GM23338 (cell line): ENCODE measurements around the gene GPATCH3. TPM values are rescaled to one million over a fixed set of nuclear protein-coding genes. Genes with fewer than 3 reads are reported as not detected.

Source experiments
- ATAC-seq: fragments of 200-7000 bp; cut with Tn5 transposase; 3 replicates; pipeline ENCODE4 v1.9.1; 2020
- DNase-seq: peaks from one replicate; pipeline ENCODE4 v3.0.0-alpha.2; 2015; ENCODE audit warnings: low spot score
- H2AFZ ChIP-seq: fragments of 200-600 bp; sonication (generic); 2 replicates; pipeline ENCODE4 v1.8.0; 2016; ENCODE audit warnings: antibody characterized with exemption, mild to moderate bottlenecking, moderate library complexity
- H3F3A ChIP-seq: fragments of 200-600 bp; sonication (generic); replicated peaks from 2 replicates; pipeline ENCODE4 v1.8.0; 2017; ENCODE audit warnings: antibody characterized with exemption, mixed run types, low read depth
- H3K27ac ChIP-seq: fragments of 200-600 bp; sonication (generic); 2 replicates; pipeline ENCODE4 v1.6.1; 2016; ENCODE audit warnings: low read depth
- H3K27me3 ChIP-seq: fragments of 200-600 bp; sonication (generic); 2 replicates; pipeline ENCODE4 v1.8.0; 2016; ENCODE audit warnings: mild to moderate bottlenecking, mixed run types, moderate library complexity; ENCODE audit not compliant: insufficient read depth
- H3K36me3 ChIP-seq: fragments of 200-600 bp; sonication (generic); 2 replicates; pipeline ENCODE4 v1.8.0; 2016; ENCODE audit warnings: mild to moderate bottlenecking; ENCODE audit not compliant: insufficient read depth
- H3K4me1 ChIP-seq: fragments of 200-600 bp; sonication (generic); 2 replicates; pipeline ENCODE4 v1.8.0; 2016; ENCODE audit warnings: mild to moderate bottlenecking, moderate library complexity; ENCODE audit not compliant: insufficient read depth
- H3K4me2 ChIP-seq: fragments of 200-600 bp; sonication (generic); 2 replicates; pipeline ENCODE4 v1.7.1; 2017; ENCODE audit warnings: mixed run types
- H3K4me3 ChIP-seq: fragments of 200-600 bp; sonication (generic); 2 replicates; pipeline ENCODE4 v1.6.1; 2016; ENCODE audit warnings: mixed run types
- H3K79me2 ChIP-seq: fragments of 200-600 bp; sonication (generic); replicated peaks from 2 replicates; pipeline ENCODE4 v1.8.0; 2017; ENCODE audit warnings: mild to moderate bottlenecking; ENCODE audit not compliant: insufficient read depth
- H3K9me2 ChIP-seq: fragments of 200-600 bp; sonication (generic); 2 replicates; pipeline ENCODE4 v1.8.0; 2017; ENCODE audit not compliant: insufficient read depth
- H4K20me1 ChIP-seq: fragments of 200-600 bp; sonication (generic); replicated peaks from 2 replicates; pipeline ENCODE4 v1.8.0; 2017; ENCODE audit warnings: mild to moderate bottlenecking; ENCODE audit not compliant: insufficient read depth
- H3K27ac Mint-ChIP-seq: 2 replicates; pipeline ENCODE4 v1.8.0; 2020; ENCODE audit warnings: inconsistent platforms, mild to moderate bottlenecking, moderate library complexity, mixed read lengths
- H3K27me3 Mint-ChIP-seq: 3 replicates; pipeline ENCODE4 v1.8.0; 2022; ENCODE audit warnings: low read depth, mild to moderate bottlenecking, moderate library complexity, mixed read lengths, inconsistent platforms; ENCODE audit not compliant: insufficient read depth, poor library complexity
- H3K36me3 Mint-ChIP-seq: 3 replicates; pipeline ENCODE4 v1.8.0; 2021; ENCODE audit warnings: low read depth, mild to moderate bottlenecking, inconsistent platforms, moderate library complexity, mixed read lengths
- H3K4me1 Mint-ChIP-seq: 3 replicates; pipeline ENCODE4 v1.8.0; 2020; ENCODE audit warnings: mild to moderate bottlenecking, inconsistent platforms, mixed read lengths
- H3K4me3 Mint-ChIP-seq: 3 replicates; pipeline ENCODE4 v1.8.0; 2021; ENCODE audit warnings: moderate library complexity, mild to moderate bottlenecking, inconsistent platforms, mixed read lengths
- H3K9me3 Mint-ChIP-seq: 3 replicates; pipeline ENCODE4 v1.8.0; 2020; ENCODE audit warnings: moderate library complexity, mild to moderate bottlenecking, inconsistent platforms, mixed read lengths
- CREB1 ChIP-seq: fragments of 250-450 bp; sonication (Bioruptor Pico); IDR thresholded peaks from 2 replicates; pipeline ENCODE4 v1.5.0; 2020; ENCODE audit warnings: low read depth, mild to moderate bottlenecking, moderate library complexity
- EZH2 ChIP-seq: fragments of 200-600 bp; sonication (generic); IDR thresholded peaks from one replicate; pipeline ENCODE4 v1.8.0; 2017; ENCODE audit warnings: antibody characterized with exemption, mild to moderate bottlenecking, low read depth; ENCODE audit not compliant: unreplicated experiment
- JUNB ChIP-seq: IDR thresholded peaks from one replicate; pipeline ENCODE4 v1.6.1; 2016; ENCODE audit warnings: antibody characterized with exemption; ENCODE audit not compliant: unreplicated experiment
- STAT1 ChIP-seq: IDR thresholded peaks from one replicate; pipeline ENCODE4 v1.6.1; 2016; ENCODE audit warnings: antibody characterized with exemption; ENCODE audit not compliant: unreplicated experiment
- ZNF114 ChIP-seq: fragments of 250-450 bp; sonication (Bioruptor Pico); IDR thresholded peaks from 2 replicates; pipeline ENCODE4 v1.5.0; 2020; ENCODE audit warnings: mild to moderate bottlenecking, moderate library complexity
- ZNF331 ChIP-seq: fragments of 250-450 bp; sonication (Bioruptor Pico); IDR thresholded peaks from 2 replicates; pipeline ENCODE4 v1.5.0; 2020; ENCODE audit warnings: low read depth, mild to moderate bottlenecking, moderate library complexity
- polyA plus RNA-seq: library from polyadenylated mRNA; unstranded; fragments of >200 nt; fragmentation: Nextera tagmentation; extraction: Ambion mirVana; gene quantifications from 2 replicates; pipeline ENCODE4 v1.2.1, GENCODE V29; 2016
- total RNA-seq: library from RNA; depleted of rRNA; stranded (reverse); fragments of >200 nt; shearing (Covaris generic); gene quantifications from 2 replicates; pipeline ENCODE4 v1.2.3, GENCODE V29; 2014
- TF ChIP-seq, protein P1 (sequence below), 2 experiments: fragments of 200-600 bp in 1 of 2; sonication (generic) in 1 of 2; conservative IDR thresholded peaks; 2 replicates each; pipeline versions ENCODE4 v1.5.1 to v1.6.1; 2016 to 2017; ENCODE audit warnings: antibody characterized with exemption in 2 of 2, low read depth in 2 of 2, mild to moderate bottlenecking in 2 of 2, moderate library complexity in 1 of 2
- TF ChIP-seq, protein P2 (sequence below): IDR thresholded peaks from one replicate; pipeline ENCODE4 v1.6.1; 2018; ENCODE audit warnings: antibody characterized with exemption; ENCODE audit not compliant: unreplicated experiment
- TF ChIP-seq, protein P3 (sequence below): IDR thresholded peaks from 2 replicates; pipeline ENCODE4 v1.6.1; 2016; ENCODE audit warnings: antibody characterized with exemption

Gene GPATCH3
- total and polyA plus RNA-seq, 2 experiments from 2014 or later = 10.5 to 13.0 TPM

DNA sequence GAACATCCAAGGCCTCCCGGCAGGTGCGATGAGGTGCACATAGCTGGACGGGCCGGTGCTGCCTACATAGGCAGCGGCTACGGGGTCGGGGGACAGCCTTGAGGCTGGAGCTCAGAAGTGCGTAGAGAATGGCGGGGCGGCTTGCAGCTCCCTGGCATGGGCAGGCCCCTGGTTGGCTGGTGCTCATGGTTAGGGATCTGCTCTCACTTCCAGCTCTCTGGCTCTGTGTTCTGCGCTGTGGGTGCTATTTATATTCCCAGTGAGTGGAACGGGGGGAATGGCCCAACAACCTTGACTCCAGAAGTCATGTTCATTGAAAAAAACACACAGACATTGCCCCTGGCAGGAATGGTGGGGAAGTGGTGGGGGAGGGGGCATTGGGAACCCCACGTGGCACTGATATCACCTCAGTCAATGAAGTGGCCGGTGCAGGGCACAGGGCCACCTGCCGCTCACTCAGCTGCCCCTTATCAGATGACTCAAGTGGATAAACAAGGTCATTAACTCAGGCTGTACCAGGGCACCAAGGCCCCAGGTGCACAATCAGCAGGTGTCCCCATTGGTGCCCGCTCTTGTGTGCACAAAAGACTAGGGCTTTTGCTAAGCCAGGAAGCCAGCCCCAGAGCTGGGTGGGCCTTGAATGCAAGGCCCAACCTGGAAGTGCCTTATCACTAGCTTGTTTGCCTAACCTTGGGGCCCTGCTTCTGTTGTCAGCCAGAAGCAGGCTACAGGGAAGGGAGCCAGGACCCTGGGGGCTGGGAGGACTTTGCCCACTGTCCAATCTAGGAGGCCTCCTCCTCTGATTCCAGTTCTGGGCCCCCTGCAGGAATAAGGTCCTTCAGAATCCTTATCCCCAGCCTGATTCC lies 13.7 kb upstream of the GPATCH3 start, which contains the start of gene NR0B2:
Gene NR0B2 (minus strand): TSS at position 222 of the 866 bp plus-strand sequence. CDS start 35 bp downstream, at position 187.
- Mint-ChIP-seq H3K27ac (no peak within 1 kb of the TSS), H3K4me1 (no peaks in the 10 kb centered on the region), H3K36me3 (no peaks in the 10 kb centered on the region), H3K9me3 (no peaks in the 10 kb centered on the region), H3K27me3 (peaks cover 12% of the 10 kb centered on the region), H3K4me3 (no peak within 1 kb of the TSS)
- Histone ChIP-seq H3K4me1 (no peaks in the 10 kb centered on the region), H3K9me2 (no peaks in the 10 kb centered on the region), H3K27ac (no peak within 1 kb of the TSS), H2AFZ (no peak within 1 kb of the TSS), H3K36me3 (no peaks in the 10 kb centered on the region), H3K4me2 (no peak within 1 kb of the TSS), H3K4me3 (no peak within 1 kb of the TSS), H4K20me1 (no peaks in the 10 kb centered on the region; the same call in 1 of the 2 replicates), H3K27me3 (no peaks in the 10 kb centered on the region), H3K79me2 (no peaks in the 10 kb centered on the region), H3F3A (no peaks in the 10 kb centered on the region)
- TF ChIP-seq STAT1 (no peak), JUNB (no peak), EZH2 (no peak), ZNF331 (CRISPR knock-in tag) (no peak)
- TF ChIP-seq, protein P1, sequence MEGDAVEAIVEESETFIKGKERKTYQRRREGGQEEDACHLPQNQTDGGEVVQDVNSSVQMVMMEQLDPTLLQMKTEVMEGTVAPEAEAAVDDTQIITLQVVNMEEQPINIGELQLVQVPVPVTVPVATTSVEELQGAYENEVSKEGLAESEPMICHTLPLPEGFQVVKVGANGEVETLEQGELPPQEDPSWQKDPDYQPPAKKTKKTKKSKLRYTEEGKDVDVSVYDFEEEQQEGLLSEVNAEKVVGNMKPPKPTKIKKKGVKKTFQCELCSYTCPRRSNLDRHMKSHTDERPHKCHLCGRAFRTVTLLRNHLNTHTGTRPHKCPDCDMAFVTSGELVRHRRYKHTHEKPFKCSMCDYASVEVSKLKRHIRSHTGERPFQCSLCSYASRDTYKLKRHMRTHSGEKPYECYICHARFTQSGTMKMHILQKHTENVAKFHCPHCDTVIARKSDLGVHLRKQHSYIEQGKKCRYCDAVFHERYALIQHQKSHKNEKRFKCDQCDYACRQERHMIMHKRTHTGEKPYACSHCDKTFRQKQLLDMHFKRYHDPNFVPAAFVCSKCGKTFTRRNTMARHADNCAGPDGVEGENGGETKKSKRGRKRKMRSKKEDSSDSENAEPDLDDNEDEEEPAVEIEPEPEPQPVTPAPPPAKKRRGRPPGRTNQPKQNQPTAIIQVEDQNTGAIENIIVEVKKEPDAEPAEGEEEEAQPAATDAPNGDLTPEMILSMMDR (conservative IDR thresholded peaks at IDR 0.05; ENCODE audit: low read depth in 2 of 2) = no peak
- TF ChIP-seq, protein P2, sequence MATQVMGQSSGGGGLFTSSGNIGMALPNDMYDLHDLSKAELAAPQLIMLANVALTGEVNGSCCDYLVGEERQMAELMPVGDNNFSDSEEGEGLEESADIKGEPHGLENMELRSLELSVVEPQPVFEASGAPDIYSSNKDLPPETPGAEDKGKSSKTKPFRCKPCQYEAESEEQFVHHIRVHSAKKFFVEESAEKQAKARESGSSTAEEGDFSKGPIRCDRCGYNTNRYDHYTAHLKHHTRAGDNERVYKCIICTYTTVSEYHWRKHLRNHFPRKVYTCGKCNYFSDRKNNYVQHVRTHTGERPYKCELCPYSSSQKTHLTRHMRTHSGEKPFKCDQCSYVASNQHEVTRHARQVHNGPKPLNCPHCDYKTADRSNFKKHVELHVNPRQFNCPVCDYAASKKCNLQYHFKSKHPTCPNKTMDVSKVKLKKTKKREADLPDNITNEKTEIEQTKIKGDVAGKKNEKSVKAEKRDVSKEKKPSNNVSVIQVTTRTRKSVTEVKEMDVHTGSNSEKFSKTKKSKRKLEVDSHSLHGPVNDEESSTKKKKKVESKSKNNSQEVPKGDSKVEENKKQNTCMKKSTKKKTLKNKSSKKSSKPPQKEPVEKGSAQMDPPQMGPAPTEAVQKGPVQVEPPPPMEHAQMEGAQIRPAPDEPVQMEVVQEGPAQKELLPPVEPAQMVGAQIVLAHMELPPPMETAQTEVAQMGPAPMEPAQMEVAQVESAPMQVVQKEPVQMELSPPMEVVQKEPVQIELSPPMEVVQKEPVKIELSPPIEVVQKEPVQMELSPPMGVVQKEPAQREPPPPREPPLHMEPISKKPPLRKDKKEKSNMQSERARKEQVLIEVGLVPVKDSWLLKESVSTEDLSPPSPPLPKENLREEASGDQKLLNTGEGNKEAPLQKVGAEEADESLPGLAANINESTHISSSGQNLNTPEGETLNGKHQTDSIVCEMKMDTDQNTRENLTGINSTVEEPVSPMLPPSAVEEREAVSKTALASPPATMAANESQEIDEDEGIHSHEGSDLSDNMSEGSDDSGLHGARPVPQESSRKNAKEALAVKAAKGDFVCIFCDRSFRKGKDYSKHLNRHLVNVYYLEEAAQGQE = no peak
- ATAC-seq (peak; percentile 48; the same call in 2 of the 3 replicates), DNase-seq (no peak)

DNA sequence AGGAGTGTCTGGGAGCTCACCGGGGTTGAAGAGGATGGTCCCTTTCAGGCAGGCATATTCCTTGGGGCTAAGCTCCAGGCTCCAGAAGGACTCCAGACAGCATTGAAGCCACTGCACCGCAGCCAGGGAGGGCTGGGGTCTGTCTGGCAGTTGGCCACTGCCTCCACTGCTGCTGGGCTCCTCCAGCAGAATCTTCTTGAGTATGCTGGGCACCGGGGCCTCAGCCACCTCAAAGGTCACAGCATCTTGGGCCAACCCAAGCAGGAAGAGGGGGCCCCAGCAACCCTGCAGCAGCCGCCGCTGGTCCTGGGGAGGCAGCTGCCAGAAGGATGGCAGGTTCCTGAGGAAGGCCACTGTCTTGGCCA lies 13.1 kb upstream of the GPATCH3 start:
- Mint-ChIP-seq H3K4me3 (no peak overlapping the region), H3K27me3 (peaks cover 8% of the 10 kb centered on the region)
- no peak overlapping the region for H2AFZ ChIP-seq
- TF ChIP-seq JUNB = no peak
- TF ChIP-seq, protein P1 (conservative IDR thresholded peaks at IDR 0.05; ENCODE audit: low read depth in 2 of 2) = no peak
- TF ChIP-seq, protein P2 = no peak
- no peak for TF ChIP-seq ZNF114 (CRISPR knock-in tag)
- no peak for TF ChIP-seq EZH2
- no peak for TF ChIP-seq ZNF331 (CRISPR knock-in tag)
- TF ChIP-seq, protein P3, sequence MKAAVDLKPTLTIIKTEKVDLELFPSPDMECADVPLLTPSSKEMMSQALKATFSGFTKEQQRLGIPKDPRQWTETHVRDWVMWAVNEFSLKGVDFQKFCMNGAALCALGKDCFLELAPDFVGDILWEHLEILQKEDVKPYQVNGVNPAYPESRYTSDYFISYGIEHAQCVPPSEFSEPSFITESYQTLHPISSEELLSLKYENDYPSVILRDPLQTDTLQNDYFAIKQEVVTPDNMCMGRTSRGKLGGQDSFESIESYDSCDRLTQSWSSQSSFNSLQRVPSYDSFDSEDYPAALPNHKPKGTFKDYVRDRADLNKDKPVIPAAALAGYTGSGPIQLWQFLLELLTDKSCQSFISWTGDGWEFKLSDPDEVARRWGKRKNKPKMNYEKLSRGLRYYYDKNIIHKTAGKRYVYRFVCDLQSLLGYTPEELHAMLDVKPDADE = no peak
- TF ChIP-seq CREB1 (CRISPR knock-in tag) = no peak

More for the DNA sequence above, 13.1 kb upstream of the GPATCH3 start:
- H3K27ac ChIP-seq = no peak overlapping the region
- H3K27me3 ChIP-seq = no peaks in the 10 kb centered on the region
- H3K4me2 ChIP-seq = no peak overlapping the region
- H4K20me1 ChIP-seq = no peaks in the 10 kb centered on the region; the same call in 1 of the 2 replicates
- no peak overlapping the region for H3K4me3 ChIP-seq
- no peaks in the 10 kb centered on the region for H3K9me2 ChIP-seq
- H3K36me3 ChIP-seq = no peaks in the 10 kb centered on the region
- DNase-seq (no peak), ATAC-seq (no peak)
- no peaks in the 10 kb centered on the region for H3K79me2 ChIP-seq
- Mint-ChIP-seq H3K36me3 (no peaks in the 10 kb centered on the region), H3K27ac (no peak overlapping the region), H3K4me1 (no peaks in the 10 kb centered on the region), H3K9me3 (no peaks in the 10 kb centered on the region)
- H3F3A ChIP-seq = no peaks in the 10 kb centered on the region
- no peaks in the 10 kb centered on the region for H3K4me1 ChIP-seq
